Right ventricle myocardium inferior (tissue), 1 donor: ENCODE results near the gene BEAN1. TPM values are rescaled to one million over a fixed set of nuclear protein-coding genes. Genes with fewer than 3 reads are reported as not detected.
A peak's percentile ranks its signal among the peaks of the same experiment; 100 is the strongest.
"Not testable (repeated sequence)": the region's sequence is repeated elsewhere in the genome, so short reads cannot be mapped to it uniquely, and the experiment has no call there.

ENCODE experiments used
- ATAC-seq: fragments of 200-7000 bp; cut with Tn5 transposase; one replicate; pipeline ENCODE4 v1.9.1; 2020; ENCODE audit warnings: mild to moderate bottlenecking, moderate library complexity
- DNase-seq: peaks from one replicate; pipeline ENCODE4 v3.0.0; 2021; ENCODE audit errors: missing footprints
- intact Hi-C: fragments of 100-400 bp; cut with DNase I; formaldehyde crosslinking; loops from one replicate; pipeline ENCODE4 v1.11.0; 2022
- total RNA-seq: library from RNA; stranded (reverse); fragmentation: NEBNext Ultra II Directional; extraction: Animal tissue kit (Norgen Biotek cat#: 25700); gene quantifications from one replicate; pipeline ENCODE4 v1.2.1, GENCODE V29; 2021
- donor health status: DM: no; HTN: yes; CAD: no; lungs with severe emphysema.

BEAN1 gene
- total RNA-seq, 1 donor from 2014 or later = 2.4 TPM

DNA sequence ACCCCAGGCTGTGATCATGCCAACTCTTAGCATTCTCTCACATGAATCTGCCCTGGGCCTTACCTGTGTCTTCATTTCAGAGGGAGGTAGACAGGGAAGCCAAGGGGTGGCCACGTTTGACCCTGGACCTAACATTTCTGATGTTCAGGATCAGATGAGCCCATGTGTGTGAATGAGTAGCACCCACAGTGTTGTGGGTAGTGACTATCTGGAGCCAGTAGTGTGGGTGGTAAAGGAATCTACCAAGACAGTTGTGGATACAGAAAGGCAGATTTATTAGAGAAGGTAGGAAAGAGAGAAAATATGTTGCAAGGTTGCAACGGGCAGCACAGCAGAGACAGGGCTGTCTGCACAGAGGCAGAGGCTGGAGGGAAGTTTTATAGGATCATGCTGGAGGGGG, 62.3 kb downstream of the BEAN1 start:
- intact Hi-C loops = no loop called here
- DNase-seq (no peak), ATAC-seq (no peak)

DNA sequence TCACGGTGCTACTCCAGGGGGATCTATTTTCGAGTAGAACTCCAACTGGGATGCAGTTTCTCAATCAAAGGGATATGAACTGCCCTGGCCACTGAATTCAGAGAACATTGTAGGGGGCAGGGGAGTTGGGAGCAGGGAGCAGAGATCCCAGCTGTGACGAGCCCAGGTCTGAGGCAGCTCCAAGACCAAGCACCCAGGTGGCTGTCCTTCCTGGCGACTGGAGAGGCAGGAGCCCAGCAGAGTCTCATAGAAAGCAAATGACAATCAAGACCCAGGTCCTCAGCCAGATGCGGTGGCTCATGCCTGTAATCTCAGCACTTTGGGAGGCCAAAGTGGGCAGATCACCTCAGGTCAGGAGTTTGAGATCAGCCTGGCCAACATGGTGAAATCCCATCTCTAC, 62.7 kb downstream of the BEAN1 start:
- ATAC-seq (no peak), DNase-seq (no peak)
- intact Hi-C loops = no loop called here

DNA sequence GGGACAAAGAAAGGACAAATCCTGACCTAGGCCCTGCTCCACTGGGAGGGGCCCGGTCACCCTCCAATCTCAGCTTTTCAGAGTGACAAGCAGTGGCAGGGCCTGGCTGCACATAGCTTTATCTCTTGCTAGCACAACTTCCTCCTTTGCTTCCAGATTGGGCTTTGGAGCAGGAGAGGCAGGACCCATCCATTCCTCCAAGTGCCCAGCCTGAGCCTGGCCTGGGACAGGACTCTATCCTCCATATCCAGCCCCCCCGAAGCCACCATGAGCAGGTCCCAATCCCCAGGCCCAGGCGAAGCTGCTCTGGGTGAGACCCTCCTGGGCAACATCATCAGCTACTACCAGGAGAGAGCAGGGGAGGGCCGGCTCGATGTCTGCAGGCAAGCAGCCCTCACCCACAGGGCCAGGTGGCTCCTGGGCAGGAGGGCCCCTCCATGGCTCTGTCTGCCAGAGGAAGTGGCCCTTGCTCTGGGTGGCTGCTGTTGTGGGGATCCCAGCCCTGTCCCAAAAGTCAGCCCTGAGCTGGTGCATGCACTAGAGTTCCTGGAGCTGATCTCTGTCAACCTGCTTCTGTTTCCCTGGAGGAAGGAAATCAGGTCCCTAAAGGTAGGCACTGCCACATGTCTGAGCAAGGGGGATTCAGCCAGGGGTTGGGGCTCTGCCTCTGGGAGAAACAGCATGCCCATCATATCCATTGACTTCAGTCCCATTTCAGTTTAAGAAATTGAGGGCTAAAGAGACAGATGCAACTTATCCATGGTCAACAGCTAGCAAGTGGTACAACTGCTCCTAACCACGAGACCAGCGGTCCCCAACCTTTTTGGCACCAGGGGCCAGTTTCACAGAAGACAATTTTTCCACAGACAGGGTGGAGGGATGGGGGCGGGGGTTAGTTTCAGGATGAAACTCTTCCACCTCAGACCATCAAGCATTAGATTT, 64.0 kb downstream of the BEAN1 start:
- ATAC-seq (no peak), DNase-seq (no peak)
- intact Hi-C loops = no loop called here

DNA sequence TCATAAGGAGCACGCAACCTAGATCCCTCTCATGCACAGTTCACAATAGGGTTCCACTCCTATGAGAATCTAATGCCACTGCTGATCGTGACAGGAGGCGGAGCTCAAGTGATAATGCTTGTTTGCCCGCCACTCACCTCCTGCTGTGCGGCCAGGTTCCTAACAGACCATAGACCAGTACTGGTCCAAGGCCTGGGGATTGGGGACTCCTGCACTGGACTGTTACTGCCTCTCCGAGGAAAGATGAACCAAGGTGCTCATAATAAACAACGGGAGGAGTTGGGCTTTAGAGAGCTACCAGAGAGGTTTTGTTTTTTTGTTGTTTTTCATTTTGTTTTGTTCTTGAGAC, 64.6 kb downstream of the BEAN1 start:
- ATAC-seq (no peak), DNase-seq (peak; percentile 22)
- intact Hi-C loops = no loop called here

DNA sequence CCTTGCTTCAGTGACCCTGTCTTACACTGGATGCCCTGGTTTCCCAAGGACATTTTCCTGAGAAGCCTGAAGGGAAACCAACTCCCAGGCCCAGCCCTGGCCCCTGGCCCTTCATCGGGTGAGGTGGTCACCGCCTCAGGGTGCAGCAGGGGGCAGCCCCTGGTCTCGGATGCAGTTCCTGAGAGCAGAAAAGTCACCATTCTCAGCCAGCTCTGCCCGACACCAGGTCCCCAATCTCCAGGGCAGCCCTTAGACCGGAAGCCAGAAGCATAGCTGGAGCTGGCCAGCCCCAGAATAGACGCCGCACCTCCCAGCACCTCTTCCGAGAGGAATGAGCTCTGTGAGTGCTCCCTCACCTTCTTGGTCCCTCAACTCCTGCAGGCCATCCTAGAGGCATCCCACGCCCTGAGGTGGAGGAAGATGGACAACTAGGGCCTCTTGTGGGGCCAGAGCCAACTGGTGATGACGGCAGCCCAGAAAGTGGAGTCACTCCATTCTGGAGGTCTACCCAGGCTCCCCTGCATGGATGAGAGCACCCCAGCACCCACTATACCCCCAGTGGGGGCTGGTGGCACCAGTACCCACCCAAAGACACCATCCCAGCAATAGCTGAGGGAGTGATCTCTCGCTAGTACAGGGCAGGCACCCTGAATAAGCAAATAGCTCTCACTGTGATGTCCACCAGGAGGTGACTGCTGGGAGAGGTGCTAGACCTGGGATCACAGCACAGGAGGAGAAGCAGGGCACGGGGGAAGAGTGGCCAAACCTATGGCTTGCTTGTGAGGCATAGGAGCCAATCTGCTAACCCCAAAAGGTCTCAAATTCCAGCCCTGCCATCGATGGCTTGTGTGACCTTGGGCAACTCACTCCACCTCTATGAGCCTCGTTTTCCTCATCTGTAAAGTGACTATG, 66.7 kb downstream of the BEAN1 start:
- DNase-seq (peak; percentile 26), ATAC-seq (no peak)
- intact Hi-C loops = no loop called here

DNA sequence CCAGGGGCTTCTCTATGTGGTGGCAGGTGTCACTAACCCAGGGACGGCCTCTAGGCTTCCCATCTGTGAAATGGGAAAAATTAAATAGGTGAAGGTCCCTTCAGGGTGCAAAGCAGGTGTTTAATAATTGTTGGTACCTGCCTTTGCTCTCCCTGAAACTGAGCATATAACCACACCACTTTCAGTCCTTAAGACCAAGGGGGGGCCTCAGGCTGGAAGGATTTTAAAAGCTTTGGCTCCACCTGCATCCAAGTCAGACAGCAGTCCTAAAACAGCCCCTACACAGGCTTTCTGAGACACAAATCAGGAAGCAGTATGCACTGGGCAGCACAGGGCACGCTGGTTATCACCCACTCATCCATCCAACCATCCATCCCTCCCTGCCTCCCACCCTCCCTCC, 67.8 kb downstream of the BEAN1 start:
- ATAC-seq (no peak), DNase-seq (no peak)
- intact Hi-C loops = no loop called here

DNA sequence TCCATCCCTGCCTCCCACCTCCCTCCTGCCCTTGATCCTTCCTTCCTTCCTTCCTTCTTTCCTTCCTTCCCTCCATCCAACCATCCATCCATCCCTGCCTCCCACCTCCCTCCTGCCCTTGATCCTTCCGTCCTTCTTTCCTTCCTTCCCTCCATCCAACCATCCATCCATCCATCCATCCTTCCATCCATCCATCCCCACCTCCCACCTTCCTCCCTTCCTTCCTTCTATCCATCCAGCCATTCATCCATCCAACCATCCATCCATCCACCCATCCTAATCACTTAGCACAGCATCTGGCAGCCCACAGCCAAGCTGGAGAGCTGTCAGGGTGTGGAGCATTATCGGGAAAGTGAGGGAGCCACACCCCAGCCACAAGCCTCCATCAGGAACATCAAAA, 68.3 kb downstream of the BEAN1 start:
- DNase-seq (no peak), ATAC-seq (no peak)
- intact Hi-C loops = no loop called here

DNA sequence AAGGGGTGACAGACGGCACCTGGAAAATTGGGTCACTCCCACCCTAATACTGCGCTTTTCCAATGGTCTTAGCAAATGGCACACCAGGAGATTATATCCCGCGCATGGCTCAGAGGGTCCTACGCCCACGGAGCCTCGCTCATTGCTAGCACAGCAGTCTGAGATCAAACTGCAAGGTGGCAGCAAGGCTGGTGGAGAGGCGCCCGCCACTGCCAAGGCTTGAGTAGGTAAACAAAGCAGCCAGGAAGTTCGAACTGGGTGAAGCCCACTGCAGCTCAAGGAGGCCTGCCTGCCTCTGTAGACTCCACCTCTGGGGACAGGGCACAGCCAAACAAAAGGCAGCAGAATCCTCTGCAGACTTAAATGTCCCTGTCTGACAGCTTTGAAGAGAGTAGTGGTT, 69.1 kb downstream of the BEAN1 start:
- DNase-seq = peak; percentile 50
- intact Hi-C loops, ATAC-seq: not testable (repeated sequence)

DNA sequence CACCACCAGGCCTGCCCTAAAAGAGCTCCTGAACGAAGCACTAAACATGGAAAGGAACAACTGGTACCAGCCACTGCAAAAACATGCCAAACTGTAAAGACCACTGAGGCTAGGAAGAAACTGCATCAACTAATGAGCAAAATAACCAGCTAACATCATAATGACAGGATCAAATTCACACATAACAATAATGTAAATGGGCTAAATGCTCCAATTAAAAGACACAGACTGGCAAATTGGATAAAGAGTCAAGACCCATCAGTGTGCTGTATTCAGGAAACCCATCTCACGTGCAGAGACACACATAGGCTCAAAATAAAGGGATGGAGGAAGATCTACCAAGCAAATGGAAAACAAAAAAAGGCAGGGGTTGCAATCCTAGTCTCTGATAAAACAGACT, 70.8 kb downstream of the BEAN1 start:
- intact Hi-C loops, ATAC-seq, DNase-seq: not testable (repeated sequence)

DNA sequence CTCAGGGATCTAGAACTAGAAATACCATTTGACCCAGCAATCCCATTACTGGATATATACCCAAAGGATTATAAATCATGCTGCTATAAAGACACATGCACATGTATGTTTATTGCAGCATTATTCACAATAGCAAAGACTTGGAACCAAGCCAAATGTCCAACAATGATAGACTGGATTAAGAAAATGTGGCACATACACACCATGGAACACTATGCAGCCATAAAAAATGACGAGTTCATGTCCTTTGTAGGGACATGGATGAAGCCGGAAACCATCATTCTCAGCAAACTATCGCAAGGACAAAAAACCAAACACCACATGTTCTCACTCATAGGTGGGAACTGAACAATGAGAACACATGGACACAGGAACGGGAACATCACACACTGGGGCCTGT, 74.5 kb downstream of the BEAN1 start:
- intact Hi-C loops, ATAC-seq, DNase-seq: not testable (repeated sequence)

DNA sequence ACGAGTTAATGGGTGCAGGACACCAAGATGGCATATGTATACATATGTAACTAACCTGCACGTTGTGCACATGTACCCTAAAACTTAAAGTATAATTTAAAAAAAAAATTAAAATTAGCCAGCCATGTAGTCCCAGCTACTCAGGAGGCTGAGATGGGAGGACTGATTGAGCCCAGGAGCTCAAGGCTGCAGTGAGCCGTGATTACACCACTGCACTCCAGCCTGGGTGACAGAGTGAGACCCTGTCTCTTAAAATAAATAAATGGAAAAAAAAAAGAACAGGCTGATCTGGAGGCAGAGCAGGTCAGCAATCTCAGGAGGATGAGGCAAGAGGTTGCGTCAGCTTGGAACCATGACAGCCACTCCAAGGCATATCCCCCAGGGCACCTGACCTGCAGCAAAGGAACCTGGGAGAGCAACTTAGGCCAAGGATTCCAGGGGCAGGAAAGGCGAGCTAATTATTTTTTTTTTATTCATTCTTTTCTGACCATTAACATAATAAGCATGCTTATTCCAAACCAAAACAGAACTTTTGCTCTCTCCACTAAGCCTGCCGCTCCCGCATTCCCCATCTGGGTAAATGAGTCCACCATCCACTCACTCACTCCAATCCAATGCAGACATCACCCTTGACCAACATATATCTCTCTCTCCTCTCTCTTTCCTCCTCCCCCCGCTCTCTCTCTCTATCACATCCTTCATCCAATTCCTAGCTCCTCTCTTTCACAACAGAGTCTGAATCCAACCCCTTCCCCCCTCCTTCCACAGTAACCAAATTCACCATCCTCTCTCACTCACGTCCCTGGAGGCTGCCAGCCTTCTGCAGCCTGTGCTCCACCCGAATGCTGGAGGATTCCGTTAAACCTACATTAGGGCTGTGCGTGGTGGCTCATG, 75.2 kb downstream of the BEAN1 start:
- ATAC-seq (peak; percentile 91), DNase-seq (peak; percentile 77)
- intact Hi-C loops = no loop called here

DNA sequence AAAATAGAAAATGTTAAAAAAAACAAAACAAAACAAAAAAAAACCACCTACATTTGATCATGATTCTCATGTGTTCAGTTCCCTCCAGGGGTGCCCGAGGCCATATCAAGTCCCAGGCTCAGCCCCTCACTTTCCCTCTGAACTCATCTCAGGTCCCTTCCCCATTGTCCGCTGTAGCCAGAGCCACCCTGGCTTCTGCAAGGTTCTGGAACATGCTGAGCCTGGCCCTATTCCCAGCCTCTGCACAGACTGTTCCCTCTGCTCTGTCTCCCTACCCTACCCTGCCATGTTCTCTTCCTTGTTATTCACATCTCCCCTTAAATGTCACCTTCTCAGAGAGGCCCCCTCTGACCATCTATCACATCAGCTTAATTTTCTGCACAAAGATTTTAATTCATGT, 75.9 kb downstream of the BEAN1 start:
- intact Hi-C loops = no loop called here
- DNase-seq (peak; percentile 59), ATAC-seq (peak; percentile 96)

DNA sequence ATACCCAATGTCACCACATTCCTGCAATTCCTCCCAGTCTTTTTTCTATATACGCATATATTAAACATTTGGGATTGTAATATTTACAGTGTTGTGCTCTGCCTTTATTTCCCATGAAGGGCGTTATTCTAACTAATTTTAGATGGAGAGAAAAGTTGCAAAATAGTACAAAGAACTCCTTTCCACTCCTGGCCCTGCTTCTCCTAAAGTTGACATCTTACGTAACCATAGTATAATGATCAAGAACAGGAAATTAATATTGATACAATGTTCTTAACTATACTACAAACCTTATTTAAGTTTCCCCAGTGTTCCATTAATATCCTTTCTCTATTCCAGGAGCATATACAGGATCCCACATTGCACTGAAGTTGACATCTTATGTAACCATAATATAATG, 76.5 kb downstream of the BEAN1 start:
- intact Hi-C loops = no loop called here
- DNase-seq (no peak), ATAC-seq (no peak)

DNA sequence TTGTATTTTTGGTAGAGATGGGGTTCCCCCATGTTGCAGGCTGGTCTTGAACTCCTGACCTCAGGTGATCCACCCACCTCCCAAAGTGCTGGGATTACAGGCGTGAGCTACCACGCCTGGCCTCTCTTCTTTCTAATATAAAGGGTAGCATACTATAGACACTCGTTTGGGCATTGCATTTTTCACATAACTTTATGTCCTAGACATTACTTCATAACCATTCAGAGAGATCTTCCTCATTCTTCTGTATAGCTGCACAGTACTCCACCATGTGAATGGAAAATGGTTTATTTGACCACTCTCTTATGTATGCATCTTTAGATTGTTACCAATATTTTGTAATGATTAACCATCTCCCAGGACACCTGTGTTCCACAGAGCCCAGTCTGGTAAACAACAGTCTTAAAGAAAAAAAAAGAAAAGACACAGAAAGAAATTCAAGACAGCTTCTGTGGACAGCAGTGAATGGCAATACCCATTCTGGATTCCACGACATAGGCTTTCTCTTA, 80.7 kb downstream of the BEAN1 start:
- DNase-seq (no peak), ATAC-seq (no peak)
- intact Hi-C loops = no loop called here

DNA sequence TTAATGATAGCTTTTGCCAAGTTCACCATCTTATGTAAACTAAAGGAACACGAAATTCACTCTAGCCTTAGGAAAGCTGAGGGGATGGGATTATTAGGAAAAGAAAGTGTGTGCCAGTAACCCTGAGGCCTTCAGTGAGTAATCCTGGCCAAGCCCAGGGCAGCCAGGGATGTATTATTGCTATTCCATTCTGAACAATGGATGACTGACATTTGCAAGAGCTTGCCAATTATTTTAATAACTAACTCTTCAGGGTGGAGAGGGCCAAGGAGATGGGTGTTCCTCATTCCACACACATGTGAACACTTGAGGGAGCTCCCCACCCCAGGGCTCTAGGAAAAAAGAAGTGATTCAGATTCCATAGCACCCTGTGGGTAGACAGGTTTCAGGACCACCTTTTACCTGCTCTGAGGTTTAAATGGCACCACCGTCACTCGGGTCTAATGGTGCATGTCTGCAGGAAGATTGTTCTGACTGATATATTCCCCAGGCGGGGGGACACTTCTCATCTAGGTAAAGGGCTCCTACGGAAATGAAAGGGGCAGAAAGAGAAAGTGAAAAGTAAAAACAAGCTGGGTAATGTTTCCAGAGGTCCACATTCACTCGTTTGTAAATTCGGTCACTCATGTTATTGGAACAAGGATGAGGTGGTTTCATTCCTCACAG, 81.3 kb downstream of the BEAN1 start:
- peak; percentile 11 for DNase-seq

DNA sequence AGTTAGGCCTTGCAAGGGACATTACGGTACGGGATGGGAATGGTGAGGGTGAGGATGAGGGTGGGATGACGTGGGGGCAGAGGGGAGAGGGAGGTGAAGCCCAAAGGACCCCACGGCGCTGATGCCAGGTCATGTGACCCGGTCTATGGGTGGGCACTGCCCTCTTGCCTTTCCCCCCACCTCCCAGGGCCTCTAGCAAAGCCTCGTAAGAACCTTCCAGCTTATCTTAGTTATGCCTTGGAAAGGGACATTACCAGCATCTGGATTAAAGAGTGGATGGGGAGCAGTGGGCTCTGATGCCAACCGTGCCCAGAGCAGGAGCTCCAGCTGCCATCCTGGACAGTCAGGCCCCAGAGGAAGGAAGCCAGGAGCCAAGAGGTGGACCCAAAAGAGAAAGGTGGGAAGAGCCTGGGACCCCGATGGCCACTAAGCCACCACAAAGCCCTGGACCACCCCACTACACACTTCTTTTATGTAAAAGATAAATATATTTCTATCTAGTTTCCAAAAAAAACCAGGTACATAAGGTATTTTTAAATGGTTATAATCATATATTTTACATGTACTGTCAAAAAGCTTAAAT, 81.9 kb downstream of the BEAN1 start:
- ATAC-seq (no peak), DNase-seq (no peak)
- intact Hi-C loops = no loop called here

More for the DNA sequence above, 81.3 kb downstream of the BEAN1 start:
- intact Hi-C loops = no loop called here
- ATAC-seq = no peak

DNA sequence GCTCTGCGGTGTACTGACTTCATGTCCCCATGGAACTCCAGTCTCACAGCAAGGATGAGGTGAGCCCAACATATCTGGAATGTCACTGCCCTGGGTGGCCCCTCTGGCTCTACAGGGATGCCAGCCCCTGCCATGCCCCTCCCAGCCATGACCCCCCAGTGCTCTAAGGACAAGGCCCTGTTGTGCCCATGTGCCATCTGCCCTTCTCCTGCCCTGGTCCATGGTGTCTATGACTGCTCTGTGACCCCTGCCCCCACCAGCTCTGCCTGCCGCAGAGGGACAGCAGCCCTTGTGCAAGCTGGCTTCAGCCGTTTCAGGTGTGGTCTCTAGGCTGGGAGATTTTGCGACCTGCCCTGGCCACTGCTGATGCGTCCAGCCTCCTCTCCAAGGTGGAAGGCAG, 82.5 kb downstream of the BEAN1 start:
- intact Hi-C loops = no loop called here
- ATAC-seq (no peak), DNase-seq (no peak)

DNA sequence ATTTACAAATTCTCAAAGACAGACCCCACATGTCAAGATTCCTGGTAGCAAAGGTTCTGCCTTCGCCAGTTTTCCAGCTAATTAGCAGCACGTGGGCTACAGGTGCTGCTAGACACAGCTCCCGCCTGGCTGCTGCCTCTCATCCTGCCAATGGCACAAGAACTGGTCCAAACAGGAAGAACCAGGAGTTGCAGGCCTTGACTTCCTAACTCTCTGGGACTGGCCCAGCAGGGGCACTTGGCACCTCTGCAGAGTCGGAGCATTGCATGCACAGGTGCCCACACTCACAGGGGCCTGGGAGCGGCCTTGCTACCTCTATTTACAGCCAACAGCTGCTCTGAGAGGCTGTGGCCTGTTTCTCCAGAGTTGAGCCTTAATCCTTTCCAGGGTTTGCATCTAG, 83.2 kb downstream of the BEAN1 start:
- DNase-seq (no peak), ATAC-seq (no peak)
- intact Hi-C loops = no loop called here
